Ishikawa (cell line): Measurements from ENCODE around the gene ALOX5AP.

Experiments
- EGR1 ChIP-seq: IDR thresholded peaks from 2 replicates; pipeline ENCODE4 v1.6.1; 2012
- EP300 ChIP-seq: IDR thresholded peaks from 2 replicates; pipeline ENCODE4 v1.6.1; 2012; ENCODE audit warnings: borderline replicate concordance
- FOXM1 ChIP-seq: IDR thresholded peaks from 2 replicates; pipeline ENCODE4 v1.6.1; 2012; ENCODE audit warnings: low read depth, borderline replicate concordance
- RAD21 ChIP-seq: IDR thresholded peaks from 2 replicates; pipeline ENCODE4 v1.6.1; 2012; ENCODE audit warnings: low read depth
- TAF1 ChIP-seq: IDR thresholded peaks from 2 replicates; pipeline ENCODE4 v1.6.1; 2012; ENCODE audit warnings: low read depth, mild to moderate bottlenecking
- TCF12 ChIP-seq: IDR thresholded peaks from 2 replicates; pipeline ENCODE4 v1.6.1; 2012; ENCODE audit warnings: low read depth
- TEAD4 ChIP-seq: IDR thresholded peaks from 2 replicates; pipeline ENCODE4 v1.6.1; 2012
- YY1 ChIP-seq: IDR thresholded peaks from 2 replicates; pipeline ENCODE4 v1.6.1; 2012; ENCODE audit warnings: low read depth
- ZBTB7A ChIP-seq: IDR thresholded peaks from 2 replicates; pipeline ENCODE4 v1.6.1; 2012; ENCODE audit warnings: low read depth
- TF ChIP-seq, protein P1 (sequence below): IDR thresholded peaks from 2 replicates; pipeline ENCODE4 v1.6.1; 2012; ENCODE audit warnings: low read depth, mild to moderate bottlenecking
- TF ChIP-seq, protein P2 (sequence below): IDR thresholded peaks from 2 replicates; pipeline ENCODE4 v1.6.1; 2012
- TF ChIP-seq, protein P3 (sequence below): IDR thresholded peaks from 2 replicates; pipeline ENCODE4 v1.6.1; 2012

DNA sequence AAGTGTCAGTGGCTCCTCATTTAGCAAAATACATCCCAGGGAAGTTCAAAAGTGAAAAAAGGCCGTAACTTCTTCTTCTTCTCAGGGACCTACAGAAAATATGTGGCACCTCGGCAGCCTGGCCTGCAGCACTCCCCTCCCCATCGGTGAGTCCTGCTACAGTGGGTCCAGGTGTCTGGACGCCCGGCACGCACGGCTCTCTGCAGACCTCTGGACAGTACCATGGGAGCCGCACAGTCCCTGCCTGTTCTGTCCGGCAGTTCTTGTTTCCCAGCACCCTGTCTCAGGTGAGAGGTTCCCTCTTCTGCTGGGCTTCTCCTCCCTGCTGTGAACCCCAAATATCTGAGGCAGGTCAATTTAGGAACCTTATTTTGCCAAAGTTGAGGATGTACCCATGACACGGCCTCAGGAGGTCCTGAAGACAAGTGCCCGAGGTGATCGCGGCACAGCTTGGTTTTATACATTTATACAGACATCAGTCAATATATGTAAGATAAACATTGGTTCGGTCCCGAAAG lies 36.8 kb upstream of the ALOX5AP start:
- TF ChIP-seq EP300 (no peak), FOXM1 (no peak), EGR1 (no peak), RAD21 (no peak), TAF1 (no peak), TEAD4 (no peak), TCF12 (no peak), YY1 (no peak), ZBTB7A (no peak)
- TF ChIP-seq, protein P1, sequence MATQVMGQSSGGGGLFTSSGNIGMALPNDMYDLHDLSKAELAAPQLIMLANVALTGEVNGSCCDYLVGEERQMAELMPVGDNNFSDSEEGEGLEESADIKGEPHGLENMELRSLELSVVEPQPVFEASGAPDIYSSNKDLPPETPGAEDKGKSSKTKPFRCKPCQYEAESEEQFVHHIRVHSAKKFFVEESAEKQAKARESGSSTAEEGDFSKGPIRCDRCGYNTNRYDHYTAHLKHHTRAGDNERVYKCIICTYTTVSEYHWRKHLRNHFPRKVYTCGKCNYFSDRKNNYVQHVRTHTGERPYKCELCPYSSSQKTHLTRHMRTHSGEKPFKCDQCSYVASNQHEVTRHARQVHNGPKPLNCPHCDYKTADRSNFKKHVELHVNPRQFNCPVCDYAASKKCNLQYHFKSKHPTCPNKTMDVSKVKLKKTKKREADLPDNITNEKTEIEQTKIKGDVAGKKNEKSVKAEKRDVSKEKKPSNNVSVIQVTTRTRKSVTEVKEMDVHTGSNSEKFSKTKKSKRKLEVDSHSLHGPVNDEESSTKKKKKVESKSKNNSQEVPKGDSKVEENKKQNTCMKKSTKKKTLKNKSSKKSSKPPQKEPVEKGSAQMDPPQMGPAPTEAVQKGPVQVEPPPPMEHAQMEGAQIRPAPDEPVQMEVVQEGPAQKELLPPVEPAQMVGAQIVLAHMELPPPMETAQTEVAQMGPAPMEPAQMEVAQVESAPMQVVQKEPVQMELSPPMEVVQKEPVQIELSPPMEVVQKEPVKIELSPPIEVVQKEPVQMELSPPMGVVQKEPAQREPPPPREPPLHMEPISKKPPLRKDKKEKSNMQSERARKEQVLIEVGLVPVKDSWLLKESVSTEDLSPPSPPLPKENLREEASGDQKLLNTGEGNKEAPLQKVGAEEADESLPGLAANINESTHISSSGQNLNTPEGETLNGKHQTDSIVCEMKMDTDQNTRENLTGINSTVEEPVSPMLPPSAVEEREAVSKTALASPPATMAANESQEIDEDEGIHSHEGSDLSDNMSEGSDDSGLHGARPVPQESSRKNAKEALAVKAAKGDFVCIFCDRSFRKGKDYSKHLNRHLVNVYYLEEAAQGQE, result no peak
- TF ChIP-seq, protein P2, sequence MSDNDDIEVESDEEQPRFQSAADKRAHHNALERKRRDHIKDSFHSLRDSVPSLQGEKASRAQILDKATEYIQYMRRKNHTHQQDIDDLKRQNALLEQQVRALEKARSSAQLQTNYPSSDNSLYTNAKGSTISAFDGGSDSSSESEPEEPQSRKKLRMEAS, result no peak
- TF ChIP-seq, protein P3, sequence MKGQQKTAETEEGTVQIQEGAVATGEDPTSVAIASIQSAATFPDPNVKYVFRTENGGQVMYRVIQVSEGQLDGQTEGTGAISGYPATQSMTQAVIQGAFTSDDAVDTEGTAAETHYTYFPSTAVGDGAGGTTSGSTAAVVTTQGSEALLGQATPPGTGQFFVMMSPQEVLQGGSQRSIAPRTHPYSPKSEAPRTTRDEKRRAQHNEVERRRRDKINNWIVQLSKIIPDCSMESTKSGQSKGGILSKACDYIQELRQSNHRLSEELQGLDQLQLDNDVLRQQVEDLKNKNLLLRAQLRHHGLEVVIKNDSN, result no peak
